HEK293 (cell line): ENCODE results near the gene RAB5A.

Source experiments
- CTCF ChIA-PET: fragments of 350-600 bp; formaldehyde crosslinking; extraction: SDS; loops from one replicate; lab custom pipeline; 2021; ENCODE audit warnings: antibody characterized with exemption; lab: Yijun Ruan, JAX
- POLR2A ChIA-PET: fragments of 300-600 bp; formaldehyde crosslinking; extraction: SDS; loops from one replicate; lab custom pipeline; 2020; ENCODE audit warnings: antibody characterized with exemption, inconsistent platforms; lab: Yijun Ruan, JAX
- H3K27ac ChIP-seq: fragments of 200-500 bp; sonication (Bioruptor generic); 2 replicates; pipeline ENCODE4 v1.5.1; 2014; ENCODE audit warnings: low read depth, low read length, control low read depth, inconsistent platforms; ENCODE audit errors: extremely low read depth
- H3K36me3 ChIP-seq, 2 experiments: fragments of 200-500 bp in 1 of 2; sonication (Bioruptor generic) in 1 of 2; 1 replicate in 1 of 2; 2 replicates in 1 of 2; pipeline ENCODE4 v1.5.1; 2014 to 2017; ENCODE audit warnings: inconsistent platforms in 2 of 2, low read length in 2 of 2; ENCODE audit not compliant: control insufficient read depth in 2 of 2, insufficient read depth in 1 of 2
- H3K4me1 ChIP-seq: fragments of 200-500 bp; sonication (Bioruptor generic); 2 replicates; pipeline ENCODE4 v1.5.1; 2014; ENCODE audit warnings: mild to moderate bottlenecking, low read length, inconsistent platforms; ENCODE audit not compliant: control insufficient read depth, insufficient read depth
- H3K4me3 ChIP-seq: 2 replicates; pipeline ENCODE4 v1.5.1; 2011; ENCODE audit warnings: low read depth, mild to moderate bottlenecking, control low read depth, low read length, moderate library complexity
- H3K9me3 ChIP-seq: fragments of 200-500 bp; sonication (Bioruptor generic); 2 replicates; pipeline ENCODE4 v1.5.1; 2014; ENCODE audit warnings: low read depth, low read length, inconsistent platforms; ENCODE audit not compliant: control insufficient read depth, insufficient read depth
- GLI4 ChIP-seq: fragments of 450-650 bp; formaldehyde crosslinking; IDR thresholded peaks from 2 replicates; pipeline ENCODE4 v1.5.1; 2016; ENCODE audit warnings: missing biosample characterization, missing genetic modification characterization
- GLIS1 ChIP-seq: fragments of 450-650 bp; formaldehyde crosslinking; IDR thresholded peaks from 2 replicates; pipeline ENCODE4 v1.5.1; 2016; ENCODE audit warnings: missing biosample characterization, missing genetic modification characterization
- GLIS2 ChIP-seq: fragments of 450-650 bp; formaldehyde crosslinking; IDR thresholded peaks from 2 replicates; pipeline ENCODE4 v1.5.1; 2016; ENCODE audit warnings: missing biosample characterization, missing genetic modification characterization
- HOXA7 ChIP-seq: sonication (generic); formaldehyde crosslinking; IDR thresholded peaks from 2 replicates; pipeline ENCODE4 v1.8.1; 2022; ENCODE audit warnings: missing genetic modification reagents, borderline replicate concordance
- KLF1 ChIP-seq: fragments of 450-650 bp; formaldehyde crosslinking; IDR thresholded peaks from 2 replicates; pipeline ENCODE4 v1.5.1; 2016; ENCODE audit warnings: missing biosample characterization, missing genetic modification characterization
- KLF16 ChIP-seq: fragments of 450-650 bp; formaldehyde crosslinking; IDR thresholded peaks from 2 replicates; pipeline ENCODE4 v1.5.1; 2017; ENCODE audit warnings: missing biosample characterization, missing genetic modification characterization
- KLF8 ChIP-seq: fragments of 450-650 bp; formaldehyde crosslinking; IDR thresholded peaks from 2 replicates; pipeline ENCODE4 v1.5.1; 2016; ENCODE audit warnings: missing biosample characterization, missing genetic modification characterization
- RBAK ChIP-seq: fragments of 450-650 bp; formaldehyde crosslinking; IDR thresholded peaks from 2 replicates; pipeline ENCODE4 v1.5.1; 2016; ENCODE audit warnings: missing biosample characterization, missing genetic modification characterization
- SP2 ChIP-seq: fragments of 450-650 bp; formaldehyde crosslinking; IDR thresholded peaks from 2 replicates; pipeline ENCODE4 v1.5.1; 2016; ENCODE audit warnings: missing biosample characterization, missing genetic modification characterization
- SP3 ChIP-seq: fragments of 450-650 bp; formaldehyde crosslinking; IDR thresholded peaks from 2 replicates; pipeline ENCODE4 v1.5.1; 2016; ENCODE audit warnings: missing biosample characterization, missing genetic modification characterization
- ZBTB17 ChIP-seq: fragments of 450-650 bp; formaldehyde crosslinking; IDR thresholded peaks from 2 replicates; pipeline ENCODE4 v1.5.1; 2016; ENCODE audit warnings: missing biosample characterization, missing genetic modification characterization
- ZBTB20 ChIP-seq: fragments of 450-650 bp; formaldehyde crosslinking; IDR thresholded peaks from 2 replicates; pipeline ENCODE4 v1.5.1; 2016; ENCODE audit warnings: missing biosample characterization, missing genetic modification characterization
- ZNF169 ChIP-seq: fragments of 450-650 bp; formaldehyde crosslinking; IDR thresholded peaks from 2 replicates; pipeline ENCODE4 v1.5.1; 2016; ENCODE audit warnings: missing biosample characterization, missing genetic modification characterization
- ZNF202 ChIP-seq: fragments of 450-650 bp; formaldehyde crosslinking; IDR thresholded peaks from 2 replicates; pipeline ENCODE4 v1.5.1; 2016; ENCODE audit warnings: missing biosample characterization, missing genetic modification characterization, borderline replicate concordance
- ZNF214 ChIP-seq: fragments of 450-650 bp; formaldehyde crosslinking; IDR thresholded peaks from 2 replicates; pipeline ENCODE4 v1.5.1; 2017; ENCODE audit warnings: missing biosample characterization, mild to moderate bottlenecking, missing genetic modification characterization, borderline replicate concordance
- ZNF266 ChIP-seq: fragments of 450-650 bp; formaldehyde crosslinking; IDR thresholded peaks from 2 replicates; pipeline ENCODE4 v1.5.1; 2016; ENCODE audit warnings: missing biosample characterization, missing genetic modification characterization, low read depth
- ZNF302 ChIP-seq: fragments of 450-650 bp; formaldehyde crosslinking; IDR thresholded peaks from 2 replicates; pipeline ENCODE4 v1.5.1; 2016; ENCODE audit warnings: missing biosample characterization, missing genetic modification characterization, low read depth
- ZNF350 ChIP-seq: fragments of 450-650 bp; formaldehyde crosslinking; IDR thresholded peaks from 2 replicates; pipeline ENCODE4 v1.5.0; 2017; ENCODE audit warnings: missing biosample characterization, mild to moderate bottlenecking, missing genetic modification characterization
- ZNF366 ChIP-seq: fragments of 450-650 bp; formaldehyde crosslinking; conservative IDR thresholded peaks from 2 replicates; pipeline ENCODE4 v1.5.1; 2016; ENCODE audit warnings: missing biosample characterization, missing genetic modification characterization
- ZNF433 ChIP-seq: fragments of 450-650 bp; formaldehyde crosslinking; IDR thresholded peaks from 2 replicates; pipeline ENCODE4 v1.5.1; 2016; ENCODE audit warnings: missing biosample characterization, missing genetic modification characterization, low read depth
- ZNF510 ChIP-seq: fragments of 450-650 bp; formaldehyde crosslinking; IDR thresholded peaks from 2 replicates; pipeline ENCODE4 v1.5.1; 2018; ENCODE audit warnings: mild to moderate bottlenecking, missing genetic modification characterization, missing biosample characterization; ENCODE audit not compliant: insufficient replicate concordance
- ZNF596 ChIP-seq: fragments of 450-650 bp; IDR thresholded peaks from 2 replicates; pipeline ENCODE4 v1.5.0; 2018; ENCODE audit warnings: missing biosample characterization, mild to moderate bottlenecking, missing genetic modification characterization, moderate library complexity
- ZNF610 ChIP-seq: fragments of 450-650 bp; formaldehyde crosslinking; IDR thresholded peaks from 2 replicates; pipeline ENCODE4 v1.5.1; 2016; ENCODE audit warnings: missing biosample characterization, missing genetic modification characterization, borderline replicate concordance
- ZSCAN16 ChIP-seq: fragments of 450-650 bp; formaldehyde crosslinking; IDR thresholded peaks from 2 replicates; pipeline ENCODE4 v1.5.1; 2016; ENCODE audit warnings: missing biosample characterization, missing genetic modification characterization
- TF ChIP-seq, protein P1 (sequence below): fragments of 450-650 bp; formaldehyde crosslinking; IDR thresholded peaks from 2 replicates; pipeline ENCODE4 v1.5.1; 2016; ENCODE audit warnings: missing biosample characterization, missing genetic modification characterization
- TF ChIP-seq, protein P2 (sequence below): fragments of 450-650 bp; formaldehyde crosslinking; IDR thresholded peaks from 2 replicates; pipeline ENCODE4 v1.5.1; 2017; ENCODE audit warnings: missing biosample characterization, missing genetic modification characterization

Gene RAB5A

DNA sequence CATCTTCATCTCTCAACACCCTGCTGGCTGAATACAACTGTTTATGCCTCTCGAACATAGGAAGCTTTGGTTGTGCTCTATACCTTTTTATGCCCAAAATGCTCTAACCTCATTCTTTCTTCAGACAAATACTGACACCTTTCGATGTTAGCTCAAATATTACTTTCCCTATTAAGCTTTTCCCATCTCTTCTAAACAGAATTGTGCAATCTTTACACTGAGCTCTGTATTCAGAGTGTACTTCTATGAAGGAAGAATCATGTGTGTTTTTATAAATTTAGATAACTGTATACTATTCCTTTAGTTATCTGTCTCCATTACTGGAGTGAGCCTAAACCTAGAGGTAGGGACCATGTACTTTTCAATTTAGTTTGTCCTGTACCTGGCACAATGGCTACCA is 14.5 kb upstream of the RAB5A start:
- Histone ChIP-seq H3K4me1 (no peaks in the 10 kb centered on the region), H3K27ac (no peak overlapping the region), H3K4me3 (no peak overlapping the region), H3K36me3 (no peaks in the 10 kb centered on the region), H3K9me3 (no peaks in the 10 kb centered on the region)
- ChIA-PET POLR2A (no interaction called here), CTCF (no interaction called here)
- no peak for TF ChIP-seq ZNF350
- no peak for TF ChIP-seq GLIS2
- no peak for TF ChIP-seq ZBTB20 (tag by site-specific recombination)
- TF ChIP-seq HOXA7 (CRISPR knock-in tag): no peak
- TF ChIP-seq, protein P1, sequence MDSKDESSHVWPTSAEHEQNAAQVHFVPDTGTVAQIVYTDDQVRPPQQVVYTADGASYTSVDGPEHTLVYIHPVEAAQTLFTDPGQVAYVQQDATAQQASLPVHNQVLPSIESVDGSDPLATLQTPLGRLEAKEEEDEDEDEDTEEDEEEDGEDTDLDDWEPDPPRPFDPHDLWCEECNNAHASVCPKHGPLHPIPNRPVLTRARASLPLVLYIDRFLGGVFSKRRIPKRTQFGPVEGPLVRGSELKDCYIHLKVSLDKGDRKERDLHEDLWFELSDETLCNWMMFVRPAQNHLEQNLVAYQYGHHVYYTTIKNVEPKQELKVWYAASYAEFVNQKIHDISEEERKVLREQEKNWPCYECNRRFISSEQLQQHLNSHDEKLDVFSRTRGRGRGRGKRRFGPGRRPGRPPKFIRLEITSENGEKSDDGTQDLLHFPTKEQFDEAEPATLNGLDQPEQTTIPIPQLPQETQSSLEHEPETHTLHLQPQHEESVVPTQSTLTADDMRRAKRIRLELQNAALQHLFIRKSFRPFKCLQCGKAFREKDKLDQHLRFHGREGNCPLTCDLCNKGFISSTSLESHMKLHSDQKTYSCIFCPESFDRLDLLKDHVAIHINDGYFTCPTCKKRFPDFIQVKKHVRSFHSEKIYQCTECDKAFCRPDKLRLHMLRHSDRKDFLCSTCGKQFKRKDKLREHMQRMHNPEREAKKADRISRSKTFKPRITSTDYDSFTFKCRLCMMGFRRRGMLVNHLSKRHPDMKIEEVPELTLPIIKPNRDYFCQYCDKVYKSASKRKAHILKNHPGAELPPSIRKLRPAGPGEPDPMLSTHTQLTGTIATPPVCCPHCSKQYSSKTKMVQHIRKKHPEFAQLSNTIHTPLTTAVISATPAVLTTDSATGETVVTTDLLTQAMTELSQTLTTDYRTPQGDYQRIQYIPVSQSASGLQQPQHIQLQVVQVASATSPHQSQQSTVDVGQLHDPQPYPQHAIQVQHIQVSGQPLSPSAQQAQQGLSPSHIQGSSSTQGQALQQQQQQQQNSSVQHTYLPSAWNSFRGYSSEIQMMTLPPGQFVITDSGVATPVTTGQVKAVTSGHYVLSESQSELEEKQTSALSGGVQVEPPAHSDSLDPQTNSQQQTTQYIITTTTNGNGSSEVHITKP (tag by site-specific recombination): no peak
- no peak for TF ChIP-seq GLI4
- no peak for TF ChIP-seq ZNF302 (tag by site-specific recombination)

DNA sequence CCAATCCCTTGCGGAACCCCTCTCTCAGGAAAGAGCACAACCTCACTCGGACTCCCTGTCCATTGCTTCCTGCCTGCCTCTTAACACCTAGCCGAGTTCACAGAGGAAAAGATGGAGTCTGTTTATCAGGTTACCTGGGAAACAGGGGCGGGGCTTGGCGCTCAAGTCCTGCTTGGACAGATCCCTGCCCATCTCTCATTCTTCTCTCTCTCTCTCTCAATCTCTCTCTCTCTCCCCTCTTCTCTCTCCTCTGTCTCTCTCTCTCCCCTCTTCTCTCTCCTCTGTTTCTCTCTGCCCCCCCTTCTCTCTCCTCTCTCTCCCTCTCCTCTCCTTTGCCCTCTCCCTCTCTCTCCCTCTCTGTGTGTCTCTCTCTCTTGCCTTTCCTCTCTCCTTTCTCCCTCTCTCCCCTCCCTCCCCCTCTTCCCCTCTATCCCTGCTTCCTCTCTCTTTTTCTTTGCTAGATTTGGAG is 12.8 kb upstream of the RAB5A start, which contains the start of gene EFHB:
EFHB (minus strand) TSS at position 120 of the 469 bp plus-strand sequence. CDS start 199 bp downstream, outside the sequence.
- H3K4me3 ChIP-seq: no peak within 1 kb of the TSS
- H3K36me3 ChIP-seq: no peaks in the 10 kb centered on the region
- H3K9me3 ChIP-seq: no peaks in the 10 kb centered on the region
- H3K27ac ChIP-seq: no peak within 1 kb of the TSS
- no peaks in the 10 kb centered on the region for H3K4me1 ChIP-seq
- CTCF ChIA-PET: no interaction called here
- POLR2A ChIA-PET: no interaction called here
- no peak for TF ChIP-seq ZNF214 (tag by site-specific recombination)
- peak; percentile 83 for TF ChIP-seq ZNF366 (tag by site-specific recombination)
- TF ChIP-seq KLF8 (tag by site-specific recombination): 0 out of 2 replicates have a peak, but pooled peaks have one; percentile 15
- TF ChIP-seq ZNF596: peak; percentile 91
- TF ChIP-seq ZNF266 (tag by site-specific recombination): 0 out of 2 replicates have a peak, but pooled peaks have one; percentile 12
- no peak for TF ChIP-seq ZNF433 (tag by site-specific recombination)
- TF ChIP-seq ZSCAN16 (tag by site-specific recombination): no peak
- TF ChIP-seq, protein P2, sequence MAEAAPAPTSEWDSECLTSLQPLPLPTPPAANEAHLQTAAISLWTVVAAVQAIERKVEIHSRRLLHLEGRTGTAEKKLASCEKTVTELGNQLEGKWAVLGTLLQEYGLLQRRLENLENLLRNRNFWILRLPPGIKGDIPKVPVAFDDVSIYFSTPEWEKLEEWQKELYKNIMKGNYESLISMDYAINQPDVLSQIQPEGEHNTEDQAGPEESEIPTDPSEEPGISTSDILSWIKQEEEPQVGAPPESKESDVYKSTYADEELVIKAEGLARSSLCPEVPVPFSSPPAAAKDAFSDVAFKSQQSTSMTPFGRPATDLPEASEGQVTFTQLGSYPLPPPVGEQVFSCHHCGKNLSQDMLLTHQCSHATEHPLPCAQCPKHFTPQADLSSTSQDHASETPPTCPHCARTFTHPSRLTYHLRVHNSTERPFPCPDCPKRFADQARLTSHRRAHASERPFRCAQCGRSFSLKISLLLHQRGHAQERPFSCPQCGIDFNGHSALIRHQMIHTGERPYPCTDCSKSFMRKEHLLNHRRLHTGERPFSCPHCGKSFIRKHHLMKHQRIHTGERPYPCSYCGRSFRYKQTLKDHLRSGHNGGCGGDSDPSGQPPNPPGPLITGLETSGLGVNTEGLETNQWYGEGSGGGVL (tag by site-specific recombination): peak; percentile 79
- TF ChIP-seq RBAK (tag by site-specific recombination): no peak
- TF ChIP-seq ZNF610: 0 out of 2 replicates have a peak, but pooled peaks have one; percentile 33
- peak; percentile 16; the same call in 1 of the 2 replicates for TF ChIP-seq KLF16
- 0 out of 2 replicates have a peak, but pooled peaks have one; percentile 13 for TF ChIP-seq KLF1
- no peak for TF ChIP-seq GLIS1 (tag by site-specific recombination)
- TF ChIP-seq, protein P1 (tag by site-specific recombination): peak; percentile 31; the same call in 1 of the 2 replicates
- 0 out of 2 replicates have a peak, but pooled peaks have one; percentile 13 for TF ChIP-seq SP2 (tag by site-specific recombination)
- TF ChIP-seq ZNF510 (tag by site-specific recombination): no peak
- TF ChIP-seq ZBTB17 (tag by site-specific recombination): peak; percentile 64; the same call in 1 of the 2 replicates
- 0 out of 2 replicates have a peak, but pooled peaks have one; percentile 66 for TF ChIP-seq ZNF169 (tag by site-specific recombination)
- peak; percentile 27; the same call in 1 of the 2 replicates for TF ChIP-seq ZNF202 (tag by site-specific recombination)
- TF ChIP-seq SP3: peak; percentile 48; the same call in 1 of the 2 replicates
